PC-9 (cell line): Measurements from ENCODE around the gene RFX8. TPM values are rescaled to one million over a fixed set of nuclear protein-coding genes. Genes with fewer than 3 reads are reported as not detected.

ENCODE experiments used
- BruUV-seq: library from RNA; stranded (reverse); fragments of 400-500 nt; replicated peaks from 2 replicates; lab custom pipeline; 2021; lab: Mats Ljungman, UMichigan
- CTCF ChIA-PET: fragments of 300-600 bp; sonication (Branson Sonifier 250); formaldehyde crosslinking; loops from one replicate; lab custom pipeline; 2022; ENCODE audit warnings: antibody characterized with exemption; lab: Charles Lee
- POLR2A ChIA-PET: fragments of 300-600 bp; sonication (Branson Sonifier 250); formaldehyde crosslinking; loops from one replicate; lab custom pipeline; 2022; ENCODE audit warnings: antibody characterized with exemption; ENCODE audit not compliant: unreplicated experiment; lab: Charles Lee
- DNase-seq, 2 experiments: peaks; one replicate each; pipeline versions ENCODE4 v3.0.0 to v3.0.0-alpha.2; 2015 to 2022; ENCODE audit warnings: mixed read lengths in 1 of 2
- H2AFZ ChIP-seq: fragments of 200-600 bp; sonication (generic); 2 replicates; pipeline ENCODE4 v1.8.1; 2017; ENCODE audit warnings: antibody characterized with exemption
- H3F3A ChIP-seq: fragments of 200-600 bp; sonication (generic); 2 replicates; pipeline ENCODE4 v1.8.1; 2017; ENCODE audit warnings: antibody characterized with exemption, mild to moderate bottlenecking, low read depth; ENCODE audit not compliant: insufficient read depth
- H3K27ac ChIP-seq: fragments of 200-600 bp; sonication (generic); 2 replicates; pipeline ENCODE4 v1.6.1; 2016; ENCODE audit warnings: mixed run types
- H3K27me3 ChIP-seq: fragments of 200-600 bp; sonication (generic); 2 replicates; pipeline ENCODE4 v1.6.1; 2016; ENCODE audit warnings: low read depth, mixed run types; ENCODE audit not compliant: insufficient read depth
- H3K36me3 ChIP-seq: fragments of 200-600 bp; sonication (generic); 2 replicates; pipeline ENCODE4 v1.6.1; 2016; ENCODE audit warnings: low read depth, mixed run types
- H3K4me1 ChIP-seq: fragments of 200-600 bp; sonication (generic); replicated peaks from 2 replicates; pipeline ENCODE4 v1.6.1; 2016; ENCODE audit warnings: mixed run types; ENCODE audit not compliant: insufficient read depth
- H3K4me2 ChIP-seq: fragments of 200-600 bp; sonication (generic); 2 replicates; pipeline ENCODE4 v1.6.1; 2017; ENCODE audit warnings: mixed run types
- H3K4me3 ChIP-seq: fragments of 200-600 bp; sonication (generic); 2 replicates; pipeline ENCODE4 v1.6.1; 2016; ENCODE audit warnings: mixed run types
- H3K79me2 ChIP-seq: fragments of 200-600 bp; sonication (generic); 2 replicates; pipeline ENCODE4 v1.6.1; 2017; ENCODE audit warnings: low read depth, mixed run types
- H3K9me2 ChIP-seq: fragments of 200-600 bp; sonication (generic); 2 replicates; pipeline ENCODE4 v1.8.1; 2017; ENCODE audit warnings: mild to moderate bottlenecking; ENCODE audit not compliant: insufficient read depth
- H3K9me3 ChIP-seq: fragments of 200-600 bp; sonication (generic); 2 replicates; pipeline ENCODE4 v1.8.1; 2016; ENCODE audit warnings: low read depth; ENCODE audit not compliant: insufficient read depth
- H4K20me1 ChIP-seq: fragments of 200-600 bp; sonication (generic); 2 replicates; pipeline ENCODE4 v1.8.1; 2017; ENCODE audit not compliant: insufficient read depth
- CTCF ChIP-seq: fragments of 200-600 bp; sonication (generic); conservative IDR thresholded peaks from 2 replicates; pipeline ENCODE4 v1.6.1; 2017; ENCODE audit warnings: mixed run types, antibody characterized with exemption, mild to moderate bottlenecking, moderate library complexity
- EZH2 ChIP-seq: fragments of 200-600 bp; sonication (generic); IDR thresholded peaks from 2 replicates; pipeline ENCODE4 v1.8.0; 2017; ENCODE audit warnings: antibody characterized with exemption, low read depth
- intact Hi-C: fragments of 100-400 bp; cut with micrococcal nuclease; formaldehyde crosslinking; loops from one replicate; pipeline ENCODE4 v1.10.0; 2022; ENCODE audit not compliant: unreplicated experiment
- total RNA-seq: library from RNA; stranded (reverse); gene quantifications from 2 replicates; pipeline ENCODE4 v1.2.3, GENCODE V29; 2021

The RFX8 gene
- total RNA-seq, 1 experiment from 2014 or later, result not detected

- DNase-seq, result no peak
- Histone ChIP-seq H3K4me3 (no peak overlapping the region), H3K9me3 (no peaks in the 10 kb centered on the region), H2AFZ (no peak overlapping the region), H4K20me1 (no peaks in the 10 kb centered on the region), H3K36me3 (peaks cover 4% of the 10 kb centered on the region; the same call in 1 of the 2 replicates), H3K27ac (no peak overlapping the region), H3K9me2 (no peaks in the 10 kb centered on the region), H3K4me2 (no peak overlapping the region), H3K4me1 (peaks cover 14% of the 10 kb centered on the region), H3K27me3 (no peaks in the 10 kb centered on the region), H3F3A (no peaks in the 10 kb centered on the region; the same call in 1 of the 2 replicates), H3K79me2 (peaks cover 6% of the 10 kb centered on the region; the same call in 1 of the 2 replicates)
- BruUV-seq, result no TSS peak
- intact Hi-C loops, result no loop called here
- ChIA-PET CTCF (no interaction called here), POLR2A (interaction anchor here (0.6 kb wide), 1 partner anchor 549 kb away, joined by 10 read pairs; no protein-coding TSS in a partner anchor)
- TF ChIP-seq CTCF (no peak), EZH2 (no peak)
Measured at GRCh38 chr2:101382442-101382841, 92.5 kb downstream of the RFX8 start.

DNA sequence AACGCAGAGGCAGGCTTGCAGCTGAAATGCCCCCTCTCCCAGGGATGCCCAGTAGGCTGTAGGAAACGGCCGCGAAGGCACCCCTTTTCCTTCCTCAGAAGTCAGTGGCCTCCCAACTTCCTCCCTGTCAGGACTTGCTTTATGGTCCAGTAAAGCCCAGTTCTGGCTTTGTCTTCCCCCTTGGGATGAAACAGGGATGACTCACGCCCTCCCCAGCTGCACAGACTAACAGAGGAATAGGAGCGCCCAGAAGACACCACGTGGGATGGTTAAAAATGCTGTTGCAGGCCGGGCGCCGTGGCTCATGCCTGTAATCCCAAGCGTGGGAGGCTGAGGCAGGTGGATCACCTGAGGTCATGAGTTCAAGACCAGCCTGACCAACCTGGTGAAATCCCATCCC is 94.5 kb downstream of the RFX8 start:
- Histone ChIP-seq H3K27me3 (no peaks in the 10 kb centered on the region), H3K4me2 (no peak overlapping the region), H3K36me3 (peaks cover 4% of the 10 kb centered on the region; the same call in 1 of the 2 replicates), H3K9me3 (no peaks in the 10 kb centered on the region), H3K27ac (no peak overlapping the region), H3K4me1 (peaks cover 3% of the 10 kb centered on the region; the same call in 1 of the 2 replicates), H3K79me2 (peaks cover 6% of the 10 kb centered on the region; the same call in 1 of the 2 replicates), H3F3A (no peaks in the 10 kb centered on the region), H4K20me1 (no peaks in the 10 kb centered on the region), H3K9me2 (no peaks in the 10 kb centered on the region), H3K4me3 (no peak overlapping the region), H2AFZ (no peak overlapping the region)
- TF ChIP-seq CTCF (no peak), EZH2 (no peak)
- no peak for DNase-seq
- intact Hi-C loops, result no loop called here
- BruUV-seq, result no TSS peak
- CTCF ChIA-PET, result no interaction called here
- POLR2A ChIA-PET, result no interaction called here

GRCh38 chr2:101379091-101379490 is 95.8 kb downstream of the RFX8 start:
- Histone ChIP-seq H3K27me3 (no peaks in the 10 kb centered on the region), H2AFZ (no peak overlapping the region), H3K4me2 (no peak overlapping the region), H3K9me2 (no peaks in the 10 kb centered on the region), H3K4me1 (no peaks in the 10 kb centered on the region), H3K4me3 (no peak overlapping the region), H3K36me3 (peaks cover 4% of the 10 kb centered on the region; the same call in 1 of the 2 replicates), H3K79me2 (peaks cover under 1% of the 10 kb centered on the region; the same call in 1 of the 2 replicates), H3F3A (no peaks in the 10 kb centered on the region), H3K27ac (no peak overlapping the region), H3K9me3 (no peaks in the 10 kb centered on the region), H4K20me1 (no peaks in the 10 kb centered on the region)
- no TSS peak for BruUV-seq
- CTCF ChIA-PET, result no interaction called here
- POLR2A ChIA-PET, result no interaction called here
- intact Hi-C loops, result no loop called here
- TF ChIP-seq EZH2 (no peak), CTCF (no peak)
- DNase-seq, result no peak
